AG09309 (cell line): Measurements from ENCODE around the gene PPP3R2.
A peak's percentile ranks its signal among the peaks of the same experiment; 100 is the strongest.
"Not testable (repeated sequence)": the region's sequence is repeated elsewhere in the genome, so short reads cannot be mapped to it uniquely, and the experiment has no call there.

Source experiments
- DNase-seq: peaks from one replicate; pipeline ENCODE4 v3.0.0-alpha.2; 2010; ENCODE audit warnings: low read depth
- H3K4me3 ChIP-seq: 2 replicates; pipeline ENCODE4 v1.5.1; 2011; ENCODE audit warnings: mild to moderate bottlenecking, low read depth, low read length, moderate library complexity; ENCODE audit not compliant: control insufficient read depth
- TF ChIP-seq, protein P1 (sequence below): IDR thresholded peaks from 2 replicates; pipeline ENCODE4 v1.5.1; 2011; ENCODE audit warnings: mild to moderate bottlenecking, low read depth, low read length, inconsistent platforms; ENCODE audit not compliant: insufficient read depth, control insufficient read depth; ENCODE audit errors: missing control alignments

The PPP3R2 gene

DNA sequence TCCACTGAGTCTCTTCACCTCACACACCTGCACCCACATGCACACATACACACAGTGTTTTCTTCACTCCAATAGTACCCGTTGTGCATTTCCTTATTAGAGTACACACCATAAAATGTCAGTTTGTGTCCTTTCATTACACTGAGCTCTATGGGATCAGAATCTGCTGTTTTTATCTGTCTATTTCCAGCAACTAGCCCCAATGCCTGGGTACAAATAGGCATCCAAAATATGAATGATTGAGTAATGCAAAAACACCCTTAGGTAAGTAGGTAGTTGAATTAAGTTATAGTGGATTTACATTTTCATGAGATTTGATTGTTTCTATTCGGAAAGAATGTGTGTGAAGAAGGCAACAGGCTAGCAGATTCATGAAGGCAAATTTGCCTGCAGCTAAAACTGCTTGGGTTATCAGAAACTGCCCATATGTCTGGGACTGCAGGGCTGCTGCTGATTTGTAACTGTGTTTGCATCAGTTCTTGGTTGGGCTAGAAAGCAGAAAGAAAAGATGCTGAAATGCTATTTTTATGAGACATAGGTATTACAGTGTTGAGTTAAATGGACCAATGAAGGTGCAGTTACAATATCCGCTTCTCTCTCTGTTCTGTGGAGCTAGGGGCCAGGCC is 26.9 kb downstream of the PPP3R2 start:
- TF ChIP-seq, protein P1, sequence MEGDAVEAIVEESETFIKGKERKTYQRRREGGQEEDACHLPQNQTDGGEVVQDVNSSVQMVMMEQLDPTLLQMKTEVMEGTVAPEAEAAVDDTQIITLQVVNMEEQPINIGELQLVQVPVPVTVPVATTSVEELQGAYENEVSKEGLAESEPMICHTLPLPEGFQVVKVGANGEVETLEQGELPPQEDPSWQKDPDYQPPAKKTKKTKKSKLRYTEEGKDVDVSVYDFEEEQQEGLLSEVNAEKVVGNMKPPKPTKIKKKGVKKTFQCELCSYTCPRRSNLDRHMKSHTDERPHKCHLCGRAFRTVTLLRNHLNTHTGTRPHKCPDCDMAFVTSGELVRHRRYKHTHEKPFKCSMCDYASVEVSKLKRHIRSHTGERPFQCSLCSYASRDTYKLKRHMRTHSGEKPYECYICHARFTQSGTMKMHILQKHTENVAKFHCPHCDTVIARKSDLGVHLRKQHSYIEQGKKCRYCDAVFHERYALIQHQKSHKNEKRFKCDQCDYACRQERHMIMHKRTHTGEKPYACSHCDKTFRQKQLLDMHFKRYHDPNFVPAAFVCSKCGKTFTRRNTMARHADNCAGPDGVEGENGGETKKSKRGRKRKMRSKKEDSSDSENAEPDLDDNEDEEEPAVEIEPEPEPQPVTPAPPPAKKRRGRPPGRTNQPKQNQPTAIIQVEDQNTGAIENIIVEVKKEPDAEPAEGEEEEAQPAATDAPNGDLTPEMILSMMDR, result no peak

DNA sequence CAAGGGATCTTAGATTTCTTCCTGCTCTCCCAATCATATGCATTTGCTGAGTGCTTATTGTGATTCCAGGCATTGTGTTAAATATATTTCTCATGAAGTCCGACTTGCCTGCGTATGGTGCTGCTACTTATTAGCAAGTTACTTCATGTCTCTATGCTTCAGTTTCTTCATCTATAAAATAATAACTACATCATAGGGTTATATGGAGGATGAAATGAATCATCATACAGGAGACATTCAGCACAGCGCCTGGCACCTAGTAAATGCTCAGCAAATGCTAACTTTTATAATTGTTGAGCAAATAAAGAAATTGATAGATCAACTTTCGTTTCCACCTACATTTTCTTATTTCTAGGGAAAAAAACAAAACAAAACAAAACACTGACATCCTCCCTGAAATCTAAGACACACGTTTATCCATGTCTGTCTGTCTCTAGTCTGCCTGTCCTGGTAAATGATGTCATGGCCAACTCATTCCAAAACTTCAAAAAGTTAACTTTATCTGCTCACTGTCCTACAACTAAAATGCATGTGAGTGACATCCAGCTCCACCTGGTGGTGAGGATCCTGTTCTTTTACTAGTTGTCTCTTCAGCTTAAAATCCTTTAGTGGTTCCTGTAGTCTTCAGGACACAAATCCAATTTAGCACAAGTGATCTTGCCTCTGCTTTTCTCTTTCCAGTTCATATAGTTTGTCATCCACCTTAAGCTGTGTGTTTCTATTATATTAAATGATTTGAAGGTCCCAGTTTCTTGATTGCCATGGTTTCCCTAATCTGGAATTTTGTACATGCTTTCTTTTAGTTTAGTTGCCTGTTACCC is 27.7 kb downstream of the PPP3R2 start:
- peak; percentile 11 for DNase-seq
- no peak overlapping the region for H3K4me3 ChIP-seq
- TF ChIP-seq, protein P1, result peak; percentile 64

More for the DNA sequence above, 26.9 kb downstream of the PPP3R2 start:
- DNase-seq, result no peak
- no peak overlapping the region for H3K4me3 ChIP-seq

DNA sequence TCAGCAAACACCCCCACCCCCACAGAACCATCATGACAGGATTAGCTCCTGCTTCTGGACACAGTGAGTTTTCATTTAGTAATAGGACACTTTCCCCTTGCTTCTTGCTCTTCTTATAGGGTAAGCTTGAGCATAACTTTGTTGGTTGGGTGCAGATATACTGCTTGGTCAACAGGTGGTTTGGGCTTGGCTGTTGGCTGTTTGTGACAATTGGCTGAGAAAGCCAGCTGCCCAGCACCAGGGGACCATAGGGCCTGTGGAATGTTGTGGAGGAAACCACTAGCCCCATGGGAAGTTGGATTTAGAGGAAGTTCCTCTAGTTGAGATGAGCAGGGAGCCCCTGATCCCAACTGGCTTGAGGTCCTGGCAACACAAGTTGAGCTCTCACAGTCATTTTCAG is 30.5 kb downstream of the PPP3R2 start:
- TF ChIP-seq, protein P1, result no peak
- DNase-seq, result no peak
- no peak overlapping the region for H3K4me3 ChIP-seq

DNA sequence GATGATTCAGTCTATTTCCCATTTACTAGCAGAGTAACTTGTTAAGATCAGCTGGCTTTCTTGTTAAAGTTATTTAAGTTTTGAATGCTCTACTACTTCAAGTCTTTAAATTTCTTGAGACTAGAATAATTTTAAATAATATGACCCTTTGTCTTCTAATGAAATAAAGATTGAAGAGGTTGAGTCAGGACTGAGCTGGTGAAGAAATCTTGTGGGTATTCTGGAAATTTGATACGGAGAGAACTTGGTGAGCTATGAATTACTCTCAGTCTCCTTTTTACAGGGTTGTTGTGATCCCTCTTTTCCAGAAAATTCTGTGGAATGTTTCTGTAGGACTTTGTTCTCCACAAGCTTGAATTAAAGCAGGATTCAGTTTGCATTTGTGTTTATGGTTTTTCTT is 31.8 kb downstream of the PPP3R2 start:
- DNase-seq, result no peak
- TF ChIP-seq, protein P1, result no peak
- H3K4me3 ChIP-seq, result no peak overlapping the region

DNA sequence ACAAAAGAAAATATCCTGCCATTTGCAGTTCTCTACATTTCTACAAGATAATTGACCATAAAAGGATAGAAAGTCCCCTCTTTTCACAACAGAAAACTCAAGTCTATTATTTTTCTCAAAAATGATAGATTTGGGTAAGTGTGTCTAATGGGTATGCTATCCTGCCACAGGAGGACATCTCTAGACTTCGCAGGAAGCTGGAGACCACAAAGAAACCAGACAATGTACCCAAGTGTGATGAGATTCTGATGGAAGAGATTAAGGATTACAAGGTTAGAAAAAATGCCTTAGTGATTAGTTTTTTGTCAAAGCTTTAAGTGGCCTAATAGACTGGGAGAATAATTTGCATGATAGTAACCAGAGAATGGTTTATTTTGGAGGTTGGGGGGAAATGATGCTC is 33.0 kb downstream of the PPP3R2 start:
- DNase-seq, result no peak
- TF ChIP-seq, protein P1, result no peak
- no peak overlapping the region for H3K4me3 ChIP-seq

DNA sequence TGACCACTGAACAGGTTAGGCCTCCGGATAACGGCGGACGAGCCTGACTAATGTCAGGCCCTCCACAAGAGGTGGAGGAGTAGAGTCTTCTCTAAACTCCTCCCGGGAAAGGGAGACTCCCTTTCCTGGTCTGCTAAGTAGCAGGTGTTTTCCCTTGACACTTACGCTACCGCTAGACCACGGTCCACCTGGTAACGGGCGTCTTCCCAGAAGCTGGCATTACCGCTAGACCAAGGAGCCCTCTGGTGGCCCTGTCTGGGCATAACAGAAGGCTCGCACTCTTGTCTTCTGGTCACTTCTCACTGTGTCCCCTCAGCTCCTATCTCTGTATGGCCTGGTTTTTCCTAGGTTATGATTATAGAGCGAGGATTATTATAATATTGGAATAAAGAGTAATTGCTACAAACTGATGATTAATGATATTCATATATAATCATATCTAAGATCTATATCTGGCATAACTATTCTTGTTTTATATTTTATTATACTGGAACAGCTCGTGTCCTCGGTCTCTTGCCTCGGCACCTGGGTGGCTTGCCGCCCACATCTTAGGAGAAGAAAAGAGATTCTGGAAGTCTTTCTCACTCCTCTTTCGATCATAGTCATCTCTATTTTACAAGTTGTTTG is 45.2 kb downstream of the PPP3R2 start:
- not testable (repeated sequence) for DNase-seq, H3K4me3 ChIP-seq
- TF ChIP-seq, protein P1, result peak; percentile 13
